Peyer's patch (tissue), 4 donors: Measurements from ENCODE around the gene IQGAP2.

Source experiments
- POLR2A ChIP-seq, 2 donors: fragments of 450-650 bp; IDR thresholded peaks; one replicate each; pipeline ENCODE4 v1.5.1; 2017; ENCODE audit warnings: antibody characterized with exemption in 2 of 2, mild to moderate bottlenecking in 2 of 2, moderate library complexity in 2 of 2
- TF ChIP-seq, protein P1 (sequence below), 6 experiments: fragments of 450-650 bp in 4 of 6; fragments of 200-600 bp in 2 of 6; sonication (generic) in 1 of 6; IDR thresholded peaks; one replicate each; pipeline ENCODE4 v1.5.1; 2017 to 2019; ENCODE audit warnings: antibody characterized with exemption in 6 of 6, mild to moderate bottlenecking in 3 of 6, moderate library complexity in 1 of 6

DNA sequence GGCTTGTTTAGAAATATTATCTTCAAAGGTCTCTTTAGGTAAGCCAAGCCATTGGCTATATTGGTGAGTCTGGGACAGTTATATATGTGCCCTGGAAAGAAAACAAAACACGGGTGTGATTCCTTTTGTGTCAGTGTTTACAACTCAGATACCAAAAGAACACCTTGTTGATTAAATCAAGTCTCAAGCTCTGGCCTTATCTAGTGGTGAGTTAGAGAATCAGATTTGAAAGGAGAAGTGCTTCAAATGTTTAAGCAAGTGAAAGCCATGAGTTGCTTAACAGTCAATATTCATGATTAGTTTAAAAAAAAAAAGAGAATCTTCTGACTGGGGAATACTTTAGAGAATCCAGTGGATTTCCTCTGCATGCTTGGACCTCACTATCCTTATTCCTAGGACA is 68.3 kb downstream of the IQGAP2 start:
- TF ChIP-seq POLR2A (IDR thresholded peaks at IDR 0.05): no peak
- TF ChIP-seq, protein P1, sequence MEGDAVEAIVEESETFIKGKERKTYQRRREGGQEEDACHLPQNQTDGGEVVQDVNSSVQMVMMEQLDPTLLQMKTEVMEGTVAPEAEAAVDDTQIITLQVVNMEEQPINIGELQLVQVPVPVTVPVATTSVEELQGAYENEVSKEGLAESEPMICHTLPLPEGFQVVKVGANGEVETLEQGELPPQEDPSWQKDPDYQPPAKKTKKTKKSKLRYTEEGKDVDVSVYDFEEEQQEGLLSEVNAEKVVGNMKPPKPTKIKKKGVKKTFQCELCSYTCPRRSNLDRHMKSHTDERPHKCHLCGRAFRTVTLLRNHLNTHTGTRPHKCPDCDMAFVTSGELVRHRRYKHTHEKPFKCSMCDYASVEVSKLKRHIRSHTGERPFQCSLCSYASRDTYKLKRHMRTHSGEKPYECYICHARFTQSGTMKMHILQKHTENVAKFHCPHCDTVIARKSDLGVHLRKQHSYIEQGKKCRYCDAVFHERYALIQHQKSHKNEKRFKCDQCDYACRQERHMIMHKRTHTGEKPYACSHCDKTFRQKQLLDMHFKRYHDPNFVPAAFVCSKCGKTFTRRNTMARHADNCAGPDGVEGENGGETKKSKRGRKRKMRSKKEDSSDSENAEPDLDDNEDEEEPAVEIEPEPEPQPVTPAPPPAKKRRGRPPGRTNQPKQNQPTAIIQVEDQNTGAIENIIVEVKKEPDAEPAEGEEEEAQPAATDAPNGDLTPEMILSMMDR (IDR thresholded peaks at IDR 0.05): no peak
